Right atrium auricular region (tissue), 2 donors: ENCODE data around the gene FAM181A. TPM values are rescaled to one million over a fixed set of nuclear protein-coding genes. Genes with fewer than 3 reads are reported as not detected.

Source experiments
- DNase-seq: peaks from one replicate; pipeline ENCODE4 v3.0.0-alpha.2; 2019; ENCODE audit warnings: low spot score
- H3K27ac ChIP-seq, 2 donors: fragments of 200-600 bp; sonication (generic); 1 replicate in 1 of 2; 2 replicates in 1 of 2; pipeline ENCODE4 v1.5.1; 2016 to 2019
- H3K27me3 ChIP-seq, 2 donors: fragments of 200-600 bp; sonication (generic); one replicate each; pipeline versions ENCODE4 v1.5.1 to v1.6.0; 2017 to 2019
- H3K36me3 ChIP-seq: fragments of 200-600 bp; sonication (generic); one replicate; pipeline ENCODE4 v1.5.1; 2016
- H3K4me1 ChIP-seq, 2 donors: fragments of 200-600 bp; sonication (generic); one replicate each; pipeline versions ENCODE4 v1.5.1 to v1.6.0; 2017 to 2019
- H3K4me3 ChIP-seq, 2 donors: fragments of 200-600 bp; sonication (generic); 1 replicate in 1 of 2; 2 replicates in 1 of 2; pipeline ENCODE4 v1.5.1; 2017 to 2019; ENCODE audit warnings: mild to moderate bottlenecking in 1 of 2, moderate library complexity in 1 of 2
- H3K9me3 ChIP-seq, 2 donors: fragments of 200-600 bp; sonication (generic); one replicate each; pipeline ENCODE4 v1.5.1; 2019
- total RNA-seq, 2 donors: library from RNA; depleted of rRNA; stranded (reverse); fragments of >200 nt; gene quantifications; one replicate each; pipeline ENCODE4 v1.1.0, GENCODE V29; 2016
- TF ChIP-seq, protein P1 (sequence below), 2 donors: fragments of 200-600 bp; sonication (generic); IDR thresholded peaks; one replicate each; pipeline ENCODE4 v1.5.1; 2019; ENCODE audit warnings: antibody characterized with exemption in 2 of 2

FAM181A gene
- total RNA-seq, 2 donors from 2014 or later, result not detected

GRCh38 chr14:93892923-93893558 is 34.1 kb upstream of the FAM181A start:
- Histone ChIP-seq H3K27me3 (no peaks in the 10 kb centered on the region), H3K36me3 (no peaks in the 10 kb centered on the region), H3K4me1 (peaks cover 0 to 6% of the 10 kb centered on the region in 2 donors), H3K27ac (no peak overlapping the region), H3K9me3 (no peaks in the 10 kb centered on the region), H3K4me3 (no peak overlapping the region)
- TF ChIP-seq, protein P1, sequence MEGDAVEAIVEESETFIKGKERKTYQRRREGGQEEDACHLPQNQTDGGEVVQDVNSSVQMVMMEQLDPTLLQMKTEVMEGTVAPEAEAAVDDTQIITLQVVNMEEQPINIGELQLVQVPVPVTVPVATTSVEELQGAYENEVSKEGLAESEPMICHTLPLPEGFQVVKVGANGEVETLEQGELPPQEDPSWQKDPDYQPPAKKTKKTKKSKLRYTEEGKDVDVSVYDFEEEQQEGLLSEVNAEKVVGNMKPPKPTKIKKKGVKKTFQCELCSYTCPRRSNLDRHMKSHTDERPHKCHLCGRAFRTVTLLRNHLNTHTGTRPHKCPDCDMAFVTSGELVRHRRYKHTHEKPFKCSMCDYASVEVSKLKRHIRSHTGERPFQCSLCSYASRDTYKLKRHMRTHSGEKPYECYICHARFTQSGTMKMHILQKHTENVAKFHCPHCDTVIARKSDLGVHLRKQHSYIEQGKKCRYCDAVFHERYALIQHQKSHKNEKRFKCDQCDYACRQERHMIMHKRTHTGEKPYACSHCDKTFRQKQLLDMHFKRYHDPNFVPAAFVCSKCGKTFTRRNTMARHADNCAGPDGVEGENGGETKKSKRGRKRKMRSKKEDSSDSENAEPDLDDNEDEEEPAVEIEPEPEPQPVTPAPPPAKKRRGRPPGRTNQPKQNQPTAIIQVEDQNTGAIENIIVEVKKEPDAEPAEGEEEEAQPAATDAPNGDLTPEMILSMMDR (IDR thresholded peaks at IDR 0.05), result peak; percentile 99
- DNase-seq, result peak; percentile 88

DNA sequence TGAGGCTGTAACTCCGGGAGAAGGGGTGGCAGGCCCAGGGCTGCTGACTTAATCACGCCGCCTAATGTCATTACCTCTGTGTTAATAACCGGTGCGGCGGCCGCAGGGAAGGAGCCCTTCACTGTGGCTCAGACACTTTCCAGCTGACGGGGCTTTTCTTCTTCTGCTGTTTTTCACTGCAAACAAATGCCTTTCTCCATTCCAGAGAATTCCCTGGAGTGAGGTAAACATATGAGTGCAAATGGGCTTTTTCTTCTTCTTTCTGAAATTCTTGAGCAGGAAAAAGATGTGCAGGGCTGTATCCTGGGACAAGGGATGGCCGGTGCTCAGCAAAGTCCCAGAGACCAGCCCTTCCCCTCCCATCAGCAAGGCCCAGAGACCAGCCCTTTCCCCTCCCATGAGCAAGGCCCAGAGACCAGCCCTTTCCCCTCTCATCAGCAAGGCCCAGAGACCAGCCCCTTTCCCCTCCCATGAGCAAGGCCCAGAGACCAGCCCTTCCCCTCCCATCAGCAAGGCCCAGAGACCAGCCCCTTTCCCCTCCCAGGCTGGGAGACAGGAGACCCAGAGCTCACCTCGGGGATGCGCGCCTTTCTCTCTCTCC is 33.4 kb upstream of the FAM181A start:
- no peak for DNase-seq
- Histone ChIP-seq H3K27me3 (no peaks in the 10 kb centered on the region), H3K4me3 (no peak overlapping the region), H3K9me3 (no peaks in the 10 kb centered on the region), H3K4me1 (peaks cover 0 to 6% of the 10 kb centered on the region in 2 donors), H3K27ac (no peak overlapping the region), H3K36me3 (no peaks in the 10 kb centered on the region)
- TF ChIP-seq, protein P1 (IDR thresholded peaks at IDR 0.05), result no peak

GRCh38 chr14:93895023-93895604 is 32.0 kb upstream of the FAM181A start:
- no peaks in the 10 kb centered on the region for H3K9me3 ChIP-seq
- no peak for DNase-seq
- H3K4me1 ChIP-seq, result peaks cover 0 to 6% of the 10 kb centered on the region in 2 donors
- no peak overlapping the region for H3K4me3 ChIP-seq
- H3K27ac ChIP-seq, result no peak overlapping the region
- no peaks in the 10 kb centered on the region for H3K36me3 ChIP-seq
- no peaks in the 10 kb centered on the region for H3K27me3 ChIP-seq
- TF ChIP-seq, protein P1 (IDR thresholded peaks at IDR 0.05), result no peak

GRCh38 chr14:93897476-93897845 is 29.7 kb upstream of the FAM181A start:
- H3K36me3 ChIP-seq, result no peaks in the 10 kb centered on the region
- H3K27me3 ChIP-seq, result no peaks in the 10 kb centered on the region
- no peak overlapping the region for H3K4me3 ChIP-seq
- H3K27ac ChIP-seq, result no peak overlapping the region
- DNase-seq, result no peak
- TF ChIP-seq, protein P1 (IDR thresholded peaks at IDR 0.05), result no peak
- peaks cover 0 to 6% of the 10 kb centered on the region in 2 donors for H3K4me1 ChIP-seq
- no peaks in the 10 kb centered on the region for H3K9me3 ChIP-seq

- H3K4me3 ChIP-seq, result no peak overlapping the region
- no peaks in the 10 kb centered on the region for H3K9me3 ChIP-seq
- H3K27me3 ChIP-seq, result no peaks in the 10 kb centered on the region
- H3K36me3 ChIP-seq, result no peaks in the 10 kb centered on the region
- no peak overlapping the region for H3K27ac ChIP-seq
- peaks cover 0 to 4% of the 10 kb centered on the region in 2 donors for H3K4me1 ChIP-seq
- no peak for DNase-seq
- TF ChIP-seq, protein P1 (IDR thresholded peaks at IDR 0.05), result no peak
Observed at GRCh38 chr14:93898081-93898611, 29.0 kb upstream of the FAM181A start.
